Activated T-cell treated with anti-CD3 and anti-CD28 coated beads for 1 hour (primary cell): ENCODE measurements around the gene TANC1.
"Not testable (repeated sequence)": the region's sequence is repeated elsewhere in the genome, so short reads cannot be mapped to it uniquely, and the experiment has no call there.

ENCODE experiments used
- DNase-seq: peaks from one replicate; pipeline ENCODE4 v3.0.0-alpha.2; 2020; ENCODE audit warnings: low read depth

The TANC1 gene

DNA sequence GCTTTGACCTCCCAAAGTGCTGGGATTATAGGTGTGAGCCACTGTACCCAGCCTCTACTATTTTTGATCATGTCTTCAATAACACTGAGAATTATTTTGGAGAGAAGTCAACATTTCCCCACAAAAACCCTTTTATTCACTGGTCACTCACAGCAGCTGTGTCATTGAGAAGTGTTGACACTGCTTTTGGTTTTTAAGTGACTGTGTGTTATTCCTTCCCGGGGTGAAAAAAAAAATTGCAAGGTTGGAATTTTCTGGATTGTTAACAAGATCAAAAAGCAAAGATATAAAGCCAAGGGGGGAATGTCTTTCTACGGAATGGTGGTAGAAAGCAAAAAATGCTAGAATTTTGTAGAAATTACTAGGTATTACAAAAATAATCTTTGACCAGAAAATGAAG, 61.5 kb downstream of the TANC1 start:
- no peak for DNase-seq

GRCh38 chr2:159030674-159031380, 62.4 kb downstream of the TANC1 start:
- no peak for DNase-seq

GRCh38 chr2:159032146-159032545, 63.7 kb downstream of the TANC1 start:
- DNase-seq, result no peak

DNA sequence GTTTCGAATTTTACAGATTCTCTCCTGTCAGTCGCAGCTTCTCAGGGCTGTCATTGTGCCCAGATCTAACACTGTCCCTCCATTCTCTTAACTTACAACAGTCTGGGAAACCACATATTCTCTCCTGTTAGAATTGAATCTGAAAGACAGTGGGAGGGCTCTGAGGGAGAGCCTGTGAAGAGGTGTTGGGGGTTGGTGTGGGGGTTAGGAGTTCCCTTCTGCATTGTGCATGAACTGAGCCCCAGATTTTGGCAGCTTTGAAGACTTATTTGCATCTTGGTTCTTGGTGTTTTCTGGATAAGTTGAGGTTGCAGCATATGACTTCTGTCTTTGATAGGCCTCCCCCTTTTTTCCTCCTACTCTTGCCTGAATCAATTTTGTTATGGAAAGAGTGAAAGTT, 64.1 kb downstream of the TANC1 start:
- DNase-seq, result no peak

DNA sequence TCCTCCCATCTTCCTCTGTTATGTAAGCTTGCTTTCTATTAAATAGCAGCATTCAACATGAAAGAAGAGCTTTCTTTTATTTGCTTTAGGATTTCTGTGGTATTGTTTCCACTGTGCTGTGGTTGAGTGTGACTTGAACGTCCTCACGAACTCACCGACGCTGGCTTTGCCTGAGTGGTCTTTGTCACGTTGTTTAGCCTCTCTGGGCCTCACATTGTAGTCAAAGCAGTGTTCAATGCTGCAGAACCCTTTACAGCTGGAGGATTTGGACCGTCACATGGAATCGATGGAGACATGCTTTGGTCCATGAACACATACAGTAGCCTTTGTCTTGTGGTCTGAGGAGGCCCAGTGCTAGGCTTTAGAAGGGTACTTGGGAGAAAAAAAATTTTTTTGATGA, 66.3 kb downstream of the TANC1 start:
- no peak for DNase-seq

DNA sequence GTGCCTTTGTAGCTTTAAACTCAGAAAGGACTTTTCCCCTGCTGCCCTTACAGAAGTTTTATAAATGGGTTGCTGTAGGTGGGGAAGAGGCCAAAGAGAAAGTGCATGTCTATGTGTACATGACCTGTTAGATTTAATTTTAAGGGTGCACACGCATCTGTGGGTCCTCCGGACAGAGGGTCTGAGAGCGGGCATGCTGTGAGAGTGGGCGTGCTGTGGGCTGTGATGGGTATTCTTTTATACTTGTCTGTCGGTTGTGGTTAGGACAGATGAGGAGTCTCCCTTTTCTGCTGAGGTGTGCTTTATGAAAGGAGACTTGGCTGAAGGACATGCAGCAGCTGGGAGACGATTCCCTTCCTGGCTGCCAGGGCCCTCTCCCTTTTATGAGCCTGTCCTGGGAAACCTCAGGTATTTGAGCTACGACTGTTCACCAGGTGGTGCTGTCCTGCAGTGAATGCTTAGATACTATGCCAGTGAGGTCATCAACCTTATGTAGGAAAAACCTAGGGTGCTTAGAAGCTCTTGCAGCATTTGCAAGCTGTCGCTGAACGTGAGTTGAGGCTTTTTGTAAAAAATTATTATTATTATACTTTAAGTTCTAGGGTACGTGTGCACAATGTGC, 67.5 kb downstream of the TANC1 start:
- no peak for DNase-seq

GRCh38 chr2:159036461-159036860, 68.0 kb downstream of the TANC1 start:
- DNase-seq, result not testable (repeated sequence)

GRCh38 chr2:159041328-159041727, 72.9 kb downstream of the TANC1 start:
- not testable (repeated sequence) for DNase-seq

DNA sequence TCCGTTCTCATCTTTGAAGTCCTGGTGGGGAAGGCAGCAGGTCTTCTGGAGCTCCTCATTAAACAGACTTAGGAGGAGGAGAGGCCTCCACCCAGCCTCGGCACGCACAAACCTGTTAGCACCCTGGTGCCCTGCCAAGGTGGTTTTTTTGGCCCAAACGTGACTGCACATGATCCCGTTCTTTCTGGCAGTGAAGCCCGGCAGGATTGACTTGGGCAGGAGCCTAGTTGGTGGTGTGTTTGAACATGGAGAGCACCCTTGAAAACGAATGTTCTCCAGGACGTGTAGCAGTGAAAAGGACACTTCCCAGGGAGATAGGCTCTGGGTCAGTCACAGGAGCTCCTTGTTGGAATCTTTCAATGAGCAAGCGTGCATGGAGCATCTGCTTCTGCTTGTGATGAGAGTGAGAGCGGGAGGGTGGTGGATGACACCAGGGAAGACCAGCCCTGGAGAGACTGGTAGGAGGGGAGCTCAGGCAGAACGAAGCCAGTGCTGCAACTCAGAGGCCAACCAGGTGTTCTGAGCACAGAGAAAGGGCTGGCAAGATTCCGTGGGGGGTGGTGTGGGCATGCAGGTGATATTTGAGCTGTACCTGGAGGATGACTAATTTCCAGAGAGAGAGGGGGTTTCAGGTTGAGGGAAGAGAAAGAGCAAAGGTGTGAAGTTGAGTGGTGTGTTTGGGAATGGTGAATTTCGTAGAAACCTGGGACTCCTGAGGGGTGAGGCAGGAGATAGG, 73.8 kb downstream of the TANC1 start:
- DNase-seq, result no peak

DNA sequence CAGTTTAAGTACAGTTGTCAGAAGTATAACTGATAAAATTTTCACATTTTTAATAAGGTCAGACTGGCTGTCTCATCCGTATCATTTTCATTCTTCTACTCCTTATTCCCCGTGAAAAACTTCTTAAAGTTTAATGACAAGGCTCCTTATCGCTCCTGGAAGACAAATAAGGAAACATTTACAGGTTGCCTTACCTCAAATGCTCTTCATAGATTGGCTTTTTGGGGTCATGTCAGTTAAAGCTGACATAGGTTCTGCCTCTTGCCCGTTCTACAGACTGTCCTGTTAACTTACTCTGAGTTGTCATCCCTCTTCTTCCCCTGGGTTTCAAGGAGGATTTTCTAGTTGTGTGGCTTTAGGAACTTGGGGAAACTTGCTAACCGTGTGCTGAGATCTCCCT, 75.3 kb downstream of the TANC1 start:
- no peak for DNase-seq

- no peak for DNase-seq
Observed at GRCh38 chr2:159044804-159045286, 76.4 kb downstream of the TANC1 start.

DNA sequence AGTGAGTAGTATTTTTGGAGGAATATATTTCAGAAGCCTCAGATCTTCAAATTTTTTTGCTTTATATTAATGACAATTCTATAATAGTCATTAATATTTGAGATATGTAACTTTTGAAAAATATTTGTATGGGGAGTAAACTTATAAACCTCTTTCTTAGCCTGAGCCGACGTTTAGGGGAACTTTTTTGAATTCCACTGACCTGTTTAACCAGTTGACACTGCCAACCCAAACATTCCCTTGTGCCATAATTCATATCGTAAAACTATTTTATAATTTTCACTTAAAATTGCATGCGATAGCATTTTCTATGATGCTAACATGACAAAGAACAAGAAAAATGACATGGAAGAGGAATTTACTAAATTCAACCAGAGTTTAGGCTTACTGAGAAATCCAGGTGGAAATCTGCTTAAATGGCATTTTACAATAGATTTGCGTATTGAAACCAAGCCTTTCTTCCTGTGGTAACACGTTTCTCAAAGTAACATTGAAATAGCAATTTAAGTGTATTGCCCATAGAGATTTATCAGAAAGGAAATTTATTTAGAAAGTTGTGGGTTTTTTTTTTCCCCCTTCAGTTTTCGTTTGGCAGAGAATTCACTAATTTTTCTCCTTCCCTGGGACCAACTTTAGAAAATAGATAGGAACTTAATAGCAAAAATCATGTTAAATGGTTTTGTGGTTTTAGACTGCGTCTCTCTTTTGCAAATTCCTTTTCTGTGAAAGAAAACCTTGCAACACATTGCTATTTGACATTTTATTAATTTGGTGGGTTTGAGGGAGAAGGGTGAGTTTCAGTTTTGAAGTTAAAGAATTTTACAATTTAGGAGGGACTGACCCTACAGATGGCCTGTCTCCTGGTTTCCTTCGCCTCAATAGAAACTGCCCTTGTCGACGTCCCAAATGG, 77.4 kb downstream of the TANC1 start:
- no peak for DNase-seq

DNA sequence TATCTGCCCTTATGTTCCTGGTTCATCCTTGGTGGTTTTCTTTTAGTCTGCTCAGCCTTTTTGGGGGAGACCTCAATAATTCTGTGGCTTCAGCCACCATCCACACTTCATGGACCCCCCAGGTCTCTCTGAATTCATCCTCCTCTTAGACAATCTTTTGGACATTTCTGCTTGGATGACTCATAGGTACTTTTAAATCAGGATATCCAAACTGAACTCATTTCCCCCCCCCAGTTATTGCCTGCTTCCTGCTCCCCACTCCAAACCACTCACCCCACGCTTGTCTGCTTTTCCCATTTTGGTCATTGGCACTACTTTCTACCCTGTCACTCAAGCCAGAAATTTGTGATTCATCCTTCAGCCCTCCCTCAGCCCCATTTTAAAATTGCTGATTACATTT, 78.5 kb downstream of the TANC1 start:
- no peak for DNase-seq

GRCh38 chr2:159050426-159050825, 82.0 kb downstream of the TANC1 start:
- no peak for DNase-seq

GRCh38 chr2:159051133-159051532, 82.7 kb downstream of the TANC1 start:
- DNase-seq, result no peak

DNA sequence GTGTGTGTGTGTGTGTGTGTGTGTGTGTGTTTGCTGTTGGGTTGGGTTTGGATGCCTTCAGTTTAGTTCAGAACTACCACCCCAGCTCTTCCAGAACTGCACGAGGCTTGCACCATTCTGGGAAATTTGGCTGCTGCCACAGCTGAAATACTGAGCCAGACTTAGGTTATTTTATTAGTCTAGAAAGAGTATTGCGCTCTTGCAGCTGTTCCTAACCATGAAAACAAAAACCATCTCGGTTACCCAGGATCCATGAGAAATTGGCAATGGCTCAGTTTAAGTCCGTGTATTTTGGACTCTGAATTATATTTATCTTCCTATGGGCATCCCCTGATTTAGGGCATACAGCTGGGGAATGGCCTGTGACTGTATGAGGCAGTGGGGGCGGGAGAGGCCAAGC, 83.2 kb downstream of the TANC1 start:
- no peak for DNase-seq

GRCh38 chr2:159052157-159052601, 83.7 kb downstream of the TANC1 start:
- no peak for DNase-seq

DNA sequence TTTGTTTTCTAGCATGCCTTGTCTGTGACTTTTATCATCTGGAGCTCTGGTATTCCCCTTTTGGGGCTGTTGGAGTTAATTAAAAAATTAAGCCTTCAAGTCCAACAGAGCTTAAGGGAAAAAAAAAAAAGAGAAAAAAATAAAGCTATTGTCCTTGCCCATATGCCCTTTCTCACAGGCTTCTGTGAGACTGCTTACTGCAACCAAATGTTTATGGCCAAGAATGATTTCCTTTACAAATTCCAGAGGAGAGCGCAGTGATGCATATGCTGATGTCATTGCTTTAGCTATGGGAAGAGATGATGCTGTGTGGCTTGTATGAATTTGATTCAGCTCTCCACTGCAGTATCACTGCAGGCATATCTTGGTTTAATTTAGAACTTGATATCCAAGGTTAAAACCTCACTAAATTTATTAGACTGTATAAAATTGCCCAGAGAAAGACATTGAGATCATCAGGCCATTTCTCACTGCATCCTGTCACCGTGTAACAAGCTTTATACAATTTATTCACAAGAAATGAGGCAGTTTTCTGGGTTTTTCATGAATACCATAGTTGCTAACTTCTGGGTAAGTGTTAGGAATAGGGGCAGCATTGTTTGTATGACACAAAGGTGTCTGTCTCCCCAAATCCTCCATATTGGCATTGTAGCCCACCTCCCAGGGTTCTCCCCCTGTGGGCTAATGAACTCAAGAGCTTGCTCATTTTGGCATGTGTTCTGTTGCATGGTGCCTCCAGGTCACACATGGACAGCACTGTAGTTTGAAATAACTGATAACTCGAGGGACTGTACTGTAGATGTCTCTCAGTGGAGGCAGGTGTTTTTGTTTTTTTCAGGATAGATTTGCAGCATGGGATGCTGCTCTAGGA, 85.0 kb downstream of the TANC1 start:
- no peak for DNase-seq

GRCh38 chr2:159054032-159054334, 85.5 kb downstream of the TANC1 start:
- no peak for DNase-seq

DNA sequence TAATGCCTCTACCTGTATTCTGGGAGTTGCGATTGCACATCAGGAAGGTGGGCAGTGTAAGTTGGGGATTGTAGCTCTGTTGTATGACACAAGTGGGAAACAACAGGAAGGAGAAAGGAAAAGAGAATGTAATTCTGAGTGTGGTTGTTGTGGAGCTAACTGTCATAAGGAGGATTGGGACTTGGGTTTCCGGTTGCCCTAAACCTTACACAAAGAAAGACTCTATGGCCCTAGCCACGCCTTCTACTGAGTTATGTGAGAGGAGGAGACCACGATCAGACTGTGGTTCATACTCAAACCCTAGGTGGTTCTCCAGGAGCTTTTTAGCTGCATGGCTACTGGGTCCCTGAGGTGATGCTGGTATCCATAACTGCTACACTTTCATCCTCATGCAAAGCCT, 86.5 kb downstream of the TANC1 start:
- DNase-seq, result no peak

DNA sequence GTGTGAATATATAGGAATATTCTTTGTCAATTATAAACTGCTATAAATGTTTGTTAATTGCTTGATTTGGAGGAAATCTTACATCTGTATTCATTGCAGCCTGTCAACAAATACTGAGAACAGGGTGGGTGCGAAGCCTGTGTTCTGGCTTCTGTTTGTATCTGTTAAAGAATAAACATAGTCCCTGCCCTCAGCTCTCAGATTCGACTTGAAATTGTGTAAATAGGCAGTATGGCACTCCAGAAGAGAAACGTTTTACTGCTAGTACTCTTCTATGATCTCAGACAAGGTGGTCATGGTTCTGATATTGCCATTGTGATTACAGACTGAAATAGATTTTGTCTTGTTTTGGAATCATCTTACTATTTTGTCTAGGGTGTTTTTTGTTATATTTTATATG, 92.1 kb downstream of the TANC1 start:
- no peak for DNase-seq
